ENCODE results near the gene KPNB1. TPM values are rescaled to one million over a fixed set of nuclear protein-coding genes. Genes with fewer than 3 reads are reported as not detected.

KPNB1 gene
- total RNA-seq, 1 donor from 2014 or later, result 491 TPM

DNA sequence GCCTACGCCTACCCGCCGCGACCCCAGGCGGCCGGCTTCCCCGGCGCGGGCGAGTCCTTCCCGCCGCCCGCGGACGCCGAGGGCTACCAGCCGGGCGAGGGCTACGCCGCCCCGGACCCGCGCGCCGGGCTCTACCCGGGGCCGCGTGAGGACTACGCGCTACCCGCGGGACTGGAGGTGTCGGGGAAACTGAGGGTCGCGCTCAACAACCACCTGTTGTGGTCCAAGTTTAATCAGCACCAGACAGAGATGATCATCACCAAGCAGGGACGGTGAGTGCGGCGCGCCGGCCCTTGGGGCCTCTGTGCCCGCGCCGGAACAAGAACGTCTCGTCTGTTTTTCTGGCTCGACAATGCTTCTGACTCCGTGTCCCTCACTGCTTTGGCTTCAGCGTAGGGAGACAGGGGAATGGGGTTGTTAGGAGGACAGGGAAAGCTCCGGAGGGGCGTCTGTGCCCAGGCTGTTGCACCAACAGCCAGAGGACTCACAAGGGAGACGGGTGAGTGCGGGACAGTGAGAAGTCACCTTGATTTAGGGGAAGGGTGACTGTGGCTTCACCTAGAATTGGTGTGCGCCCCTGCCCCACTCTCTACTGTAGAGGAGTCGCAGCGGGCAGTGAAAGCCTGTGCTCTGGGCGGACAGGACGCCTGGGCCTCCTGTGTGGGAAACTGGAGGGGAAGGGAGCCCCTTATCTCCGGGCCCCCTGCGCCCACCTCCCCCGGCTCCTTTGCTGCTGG lies 84.1 kb downstream of the KPNB1 start:
- H3K4me3 Mint-ChIP-seq (ENCODE audit: unreplicated experiment), result no peak overlapping the region
- peaks cover 2% of the 10 kb centered on the region for H3K36me3 Mint-ChIP-seq (ENCODE audit: low read depth, unreplicated experiment)
- peaks cover 76% of the 10 kb centered on the region for H3K27me3 Mint-ChIP-seq (ENCODE audit: low read depth, unreplicated experiment)
- no peak for FAIRE-seq
- TF ChIP-seq, protein P1, sequence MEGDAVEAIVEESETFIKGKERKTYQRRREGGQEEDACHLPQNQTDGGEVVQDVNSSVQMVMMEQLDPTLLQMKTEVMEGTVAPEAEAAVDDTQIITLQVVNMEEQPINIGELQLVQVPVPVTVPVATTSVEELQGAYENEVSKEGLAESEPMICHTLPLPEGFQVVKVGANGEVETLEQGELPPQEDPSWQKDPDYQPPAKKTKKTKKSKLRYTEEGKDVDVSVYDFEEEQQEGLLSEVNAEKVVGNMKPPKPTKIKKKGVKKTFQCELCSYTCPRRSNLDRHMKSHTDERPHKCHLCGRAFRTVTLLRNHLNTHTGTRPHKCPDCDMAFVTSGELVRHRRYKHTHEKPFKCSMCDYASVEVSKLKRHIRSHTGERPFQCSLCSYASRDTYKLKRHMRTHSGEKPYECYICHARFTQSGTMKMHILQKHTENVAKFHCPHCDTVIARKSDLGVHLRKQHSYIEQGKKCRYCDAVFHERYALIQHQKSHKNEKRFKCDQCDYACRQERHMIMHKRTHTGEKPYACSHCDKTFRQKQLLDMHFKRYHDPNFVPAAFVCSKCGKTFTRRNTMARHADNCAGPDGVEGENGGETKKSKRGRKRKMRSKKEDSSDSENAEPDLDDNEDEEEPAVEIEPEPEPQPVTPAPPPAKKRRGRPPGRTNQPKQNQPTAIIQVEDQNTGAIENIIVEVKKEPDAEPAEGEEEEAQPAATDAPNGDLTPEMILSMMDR (IDR thresholded peaks at IDR 0.05; ENCODE audit: insufficient read depth, low read depth, low read length), result no peak
- TF ChIP-seq EZH2 (IDR thresholded peaks at IDR 0.05; ENCODE audit: insufficient read depth, low read length), result peak; percentile 71
- H4K20me1 ChIP-seq (ENCODE audit: insufficient read depth, low read length), result peaks cover 8% of the 10 kb centered on the region
- no peaks in the 10 kb centered on the region for H3K4me1 Mint-ChIP-seq (ENCODE audit: low read depth, unreplicated experiment)
- no peak overlapping the region for H2AFZ ChIP-seq (ENCODE audit: low read depth, low read length)
- H3K27ac Mint-ChIP-seq (ENCODE audit: unreplicated experiment), result no peak overlapping the region
- no peak overlapping the region for H3K27ac ChIP-seq (ENCODE audit: low read depth, low read length)
- no peak overlapping the region for H3K9ac ChIP-seq (ENCODE audit: low read length)
- no peaks in the 10 kb centered on the region for H3K9me3 Mint-ChIP-seq (ENCODE audit: unreplicated experiment)
- H3K27me3 ChIP-seq (ENCODE audit: insufficient read depth, low read length), result peaks cover 71% of the 10 kb centered on the region
- no peak for DNase-seq (ENCODE audit: low read depth)
- H3K79me2 ChIP-seq (ENCODE audit: insufficient read depth, low read length), result no peaks in the 10 kb centered on the region
- no peaks in the 10 kb centered on the region for H3K36me3 ChIP-seq (ENCODE audit: insufficient read depth, low read length)
- H3K4me2 ChIP-seq (ENCODE audit: low read length), result peak overlapping the region; percentile 52
- no peaks in the 10 kb centered on the region for H3K4me1 ChIP-seq (ENCODE audit: insufficient read depth, low read length)
- H3K4me3 ChIP-seq (ENCODE audit: insufficient read depth, low read depth, low read length), result no peak overlapping the region
- H3K9me3 ChIP-seq (ENCODE audit: insufficient read depth, low read depth, low read length), result no peaks in the 10 kb centered on the region

DNA sequence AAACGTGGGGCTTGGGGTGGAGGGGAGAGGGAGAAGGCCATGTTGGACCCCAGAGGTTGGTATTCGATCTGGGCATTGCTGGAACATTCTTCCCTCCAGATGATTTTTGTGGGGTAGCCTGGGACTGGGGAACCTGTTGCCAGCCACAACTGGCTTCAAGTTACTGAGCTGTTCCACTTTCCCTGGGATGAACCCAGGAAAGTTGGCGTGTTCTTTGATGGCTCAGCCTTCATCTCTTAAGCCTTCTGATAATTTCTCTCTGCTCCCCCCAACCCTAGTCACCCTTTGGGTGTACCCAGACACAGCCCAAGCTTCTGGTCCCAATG lies 85.4 kb downstream of the KPNB1 start:
- no peak overlapping the region for H3K9ac ChIP-seq (ENCODE audit: low read length)
- H3K27ac ChIP-seq (ENCODE audit: low read depth, low read length), result no peak overlapping the region
- H3K4me2 ChIP-seq (ENCODE audit: low read length), result no peak overlapping the region
- Mint-ChIP-seq H3K4me3 (ENCODE audit: unreplicated experiment) (no peak overlapping the region), H3K27me3 (ENCODE audit: low read depth, unreplicated experiment) (peaks cover 72% of the 10 kb centered on the region), H3K4me1 (ENCODE audit: low read depth, unreplicated experiment) (no peaks in the 10 kb centered on the region), H3K27ac (ENCODE audit: unreplicated experiment) (no peak overlapping the region), H3K9me3 (ENCODE audit: unreplicated experiment) (no peaks in the 10 kb centered on the region), H3K36me3 (ENCODE audit: low read depth, unreplicated experiment) (peaks cover 2% of the 10 kb centered on the region)
- no peak for TF ChIP-seq EZH2 (IDR thresholded peaks at IDR 0.05; ENCODE audit: insufficient read depth, low read length)
- TF ChIP-seq, protein P1 (IDR thresholded peaks at IDR 0.05; ENCODE audit: insufficient read depth, low read depth, low read length), result no peak
- no peaks in the 10 kb centered on the region for H3K9me3 ChIP-seq (ENCODE audit: insufficient read depth, low read depth, low read length)
- no peaks in the 10 kb centered on the region for H3K36me3 ChIP-seq (ENCODE audit: insufficient read depth, low read length)
- no peak for DNase-seq (ENCODE audit: low read depth)
- no peak overlapping the region for H2AFZ ChIP-seq (ENCODE audit: low read depth, low read length)
- FAIRE-seq, result no peak
- H3K79me2 ChIP-seq (ENCODE audit: insufficient read depth, low read length), result no peaks in the 10 kb centered on the region
- no peak overlapping the region for H3K4me3 ChIP-seq (ENCODE audit: insufficient read depth, low read depth, low read length)
- H3K4me1 ChIP-seq (ENCODE audit: insufficient read depth, low read length), result no peaks in the 10 kb centered on the region
- peaks cover 8% of the 10 kb centered on the region for H4K20me1 ChIP-seq (ENCODE audit: insufficient read depth, low read length)
- H3K27me3 ChIP-seq (ENCODE audit: insufficient read depth, low read length), result peaks cover 64% of the 10 kb centered on the region

Other genes with a start within 250 kb of the KPNB1 start
- 112 and 143 TPM in 2 replicates for gene NPEPPS, start 118.8 kb upstream of the KPNB1 start, total RNA-seq
- gene TBKBP1, start 44.2 kb downstream of the KPNB1 start, total RNA-seq, result 26.7 and 28.2 TPM in 2 replicates
- gene TBX21, start 83.3 kb downstream of the KPNB1 start, total RNA-seq, result not detected in 2 replicates
- 20.7 and 21.4 TPM in 2 replicates for gene OSBPL7, start 171.9 kb downstream of the KPNB1 start, total RNA-seq
- gene MRPL10, start 181.6 kb downstream of the KPNB1 start, total RNA-seq, result 29.8 and 33.2 TPM in 2 replicates
- gene LRRC46, start 181.8 kb downstream of the KPNB1 start, total RNA-seq, result 0.30 and 0.62 TPM in 2 replicates
- gene SCRN2, start 191.4 kb downstream of the KPNB1 start, total RNA-seq, result 17.5 and 19.4 TPM in 2 replicates
- gene SP6, start 201.2 kb downstream of the KPNB1 start, total RNA-seq, result 1.3 and 1.6 TPM in 2 replicates
- 12.1 and 13.0 TPM in 2 replicates for gene SP2, start 246.3 kb downstream of the KPNB1 start, total RNA-seq